T-helper 1 cell treated with Interleukin-12 subunit alpha and Interleukin-12 subunit beta and Interleukin-4 antibody, amounts not matched to agents 30 ng/mL and 1 ng/mL, for 36 hours (primary cell): ENCODE data around the gene ACTA2. TPM values are rescaled to one million over a fixed set of nuclear protein-coding genes. Genes with fewer than 3 reads are reported as not detected.

Source experiments
- intact Hi-C: fragments of 100-400 bp; cut with micrococcal nuclease; formaldehyde crosslinking; loops from one replicate; pipeline ENCODE4 v1.15.1; 2024
- total RNA-seq: library from RNA; stranded (reverse); gene quantifications from 2 replicates; pipeline ENCODE4 v1.2.3, GENCODE V29; 2022

ACTA2 gene
- total RNA-seq, 1 donor from 2014 or later, result 8.8 TPM

DNA sequence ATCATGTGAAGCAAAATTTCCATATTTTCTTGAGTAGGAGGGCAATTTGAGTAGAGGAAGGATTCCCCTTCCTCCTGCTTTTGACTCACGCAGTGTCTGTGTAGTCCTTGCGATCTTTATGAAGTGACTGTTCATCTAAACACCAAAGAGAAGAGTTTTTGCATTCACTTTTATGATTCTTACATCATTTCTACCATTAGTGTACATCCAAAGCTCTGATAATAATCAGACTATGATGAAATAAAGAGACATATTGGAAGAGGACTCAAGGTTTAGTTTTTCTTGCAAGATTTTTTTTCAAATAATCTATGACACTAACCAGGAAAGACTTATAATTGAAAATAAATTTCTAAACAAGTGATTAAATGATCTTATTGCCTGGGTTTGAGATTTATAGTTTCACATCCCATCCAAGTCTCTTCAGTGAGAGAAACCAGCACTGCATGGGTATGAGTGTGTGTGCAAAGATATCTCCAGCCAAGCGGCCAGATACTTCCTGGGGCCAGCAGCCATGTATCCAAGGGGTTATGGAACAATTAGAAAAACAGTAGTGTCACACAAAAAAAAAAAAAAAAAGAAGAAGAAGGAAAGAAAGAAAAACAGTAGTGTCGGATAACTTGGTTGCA is 2.0 kb upstream of the ACTA2 start:
- intact Hi-C loops, result no loop called here

- intact Hi-C loops, result no loop called here
Measured at GRCh38 chr10:88953662-88954061, 1.1 kb upstream of the ACTA2 start.

DNA sequence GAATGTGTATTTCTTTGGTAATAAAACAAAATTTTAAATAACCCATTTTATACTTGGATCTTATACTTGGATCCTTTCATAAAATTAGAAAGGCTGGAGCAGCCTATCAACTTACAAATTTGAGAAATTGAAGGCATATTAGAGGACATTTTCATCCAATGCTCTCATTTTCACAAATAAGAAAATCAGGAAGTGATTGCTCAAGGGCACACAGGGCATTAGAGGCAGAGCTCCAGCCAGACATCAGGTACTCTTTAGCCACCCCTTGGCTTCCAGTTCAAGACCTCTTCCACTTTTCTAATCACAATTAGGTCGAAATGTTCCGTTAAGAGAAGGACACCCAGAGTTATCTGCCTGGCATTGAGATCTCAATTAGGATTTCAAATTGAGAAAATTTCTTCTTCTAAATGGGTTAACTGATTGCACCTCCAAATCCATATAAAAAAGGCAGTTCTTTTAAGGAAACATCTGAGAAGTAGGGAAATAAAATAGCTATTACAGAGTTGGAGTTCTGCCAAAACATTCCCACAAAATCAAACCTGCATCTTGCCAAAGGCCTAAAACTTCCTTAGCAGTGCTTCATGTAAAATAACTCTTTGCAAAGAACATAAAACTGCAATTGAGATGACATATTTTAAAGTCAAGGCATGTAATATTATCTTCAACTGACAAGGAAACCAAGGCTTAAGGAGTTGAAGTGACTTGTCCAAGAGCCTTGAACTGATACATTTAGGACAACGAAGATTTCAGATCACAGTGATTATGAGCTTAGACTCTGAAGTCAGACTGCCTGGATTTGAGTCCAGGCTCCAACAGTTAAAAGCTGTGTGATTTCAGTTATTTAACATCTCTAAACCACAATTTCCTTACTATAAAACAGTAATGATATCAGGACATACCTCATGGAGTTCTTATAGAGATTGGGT is 2.4 kb downstream of the ACTA2 start:
- intact Hi-C loops, result no loop called here

DNA sequence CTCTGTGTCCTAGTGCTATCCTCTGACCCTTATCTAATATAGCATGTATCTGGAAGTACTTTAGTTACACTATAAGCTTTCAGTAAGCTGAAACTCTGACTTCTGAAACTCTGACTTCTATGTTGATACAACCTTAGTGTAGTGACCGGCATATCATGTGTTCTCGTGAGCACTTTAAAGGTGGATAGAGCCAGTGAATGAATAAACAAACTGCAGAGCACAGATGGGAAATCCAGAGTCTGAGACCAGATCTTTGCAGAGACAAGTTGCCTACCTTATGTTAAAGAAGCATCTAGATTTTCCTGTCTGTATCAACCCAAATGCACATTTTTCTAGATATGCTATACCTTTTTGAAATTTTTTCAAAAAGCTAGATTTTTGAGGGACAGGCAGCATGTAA is 3.5 kb downstream of the ACTA2 start:
- intact Hi-C loops, result no loop called here

- intact Hi-C loops, result no loop called here
Measured at GRCh38 chr10:88946965-88947590, 5.5 kb downstream of the ACTA2 start.

DNA sequence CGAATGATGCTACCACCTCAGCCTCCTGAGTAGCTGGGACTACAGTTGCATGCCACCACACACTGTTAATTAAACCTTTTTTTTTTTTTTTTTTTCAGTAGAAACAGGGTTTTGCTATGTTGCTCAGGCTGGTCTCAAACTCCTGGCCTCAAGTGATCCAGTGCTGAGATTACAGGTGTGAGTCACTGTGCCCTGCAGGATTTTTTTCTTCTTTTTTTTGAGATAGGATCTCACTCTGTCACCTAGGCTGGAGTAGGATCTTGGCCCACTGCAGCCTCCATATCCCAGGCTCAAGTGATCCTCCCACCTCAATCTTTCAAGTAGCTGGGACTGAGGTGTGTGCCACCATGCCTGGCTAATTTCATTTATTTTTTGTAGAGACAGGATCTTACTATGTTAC is 6.4 kb downstream of the ACTA2 start:
- intact Hi-C loops, result no loop called here

DNA sequence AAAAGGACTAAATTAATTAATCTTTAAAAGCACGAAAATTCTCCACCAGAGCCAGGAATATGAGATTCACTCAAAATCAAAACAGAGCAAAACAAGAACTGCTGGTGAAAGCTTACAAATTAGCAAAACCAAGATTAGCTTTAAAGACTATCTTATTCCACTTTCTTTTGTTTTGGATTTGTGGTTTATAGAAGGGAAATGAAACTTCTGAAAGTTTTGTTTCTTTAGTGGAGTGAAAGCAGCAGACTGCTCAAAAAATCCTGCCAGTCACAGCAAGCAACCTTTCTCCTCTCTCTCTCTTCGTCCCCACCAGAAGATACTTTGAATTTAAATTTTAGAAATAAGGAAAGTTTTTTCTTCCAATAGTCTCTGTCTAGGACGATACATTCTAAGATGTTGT is 7.8 kb downstream of the ACTA2 start:
- intact Hi-C loops, result no loop called here

DNA sequence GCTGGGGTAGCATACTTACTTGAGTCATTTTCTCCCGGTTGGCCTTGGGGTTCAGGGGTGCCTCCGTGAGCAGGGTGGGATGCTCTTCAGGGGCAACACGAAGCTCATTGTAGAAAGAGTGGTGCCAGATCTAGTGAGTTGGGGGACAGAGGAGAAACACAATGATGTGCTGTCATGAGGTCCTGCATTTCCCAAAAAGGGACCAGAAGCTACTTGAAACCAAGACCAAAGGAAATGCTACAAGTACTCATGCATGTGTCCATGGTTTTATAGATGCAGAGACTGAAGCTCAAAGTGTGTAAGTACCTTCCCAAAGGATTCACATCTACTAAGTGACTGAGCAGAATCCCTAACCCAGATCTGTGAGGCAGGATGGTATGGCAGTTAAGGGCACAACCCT is 8.8 kb downstream of the ACTA2 start:
- intact Hi-C loops, result no loop called here

DNA sequence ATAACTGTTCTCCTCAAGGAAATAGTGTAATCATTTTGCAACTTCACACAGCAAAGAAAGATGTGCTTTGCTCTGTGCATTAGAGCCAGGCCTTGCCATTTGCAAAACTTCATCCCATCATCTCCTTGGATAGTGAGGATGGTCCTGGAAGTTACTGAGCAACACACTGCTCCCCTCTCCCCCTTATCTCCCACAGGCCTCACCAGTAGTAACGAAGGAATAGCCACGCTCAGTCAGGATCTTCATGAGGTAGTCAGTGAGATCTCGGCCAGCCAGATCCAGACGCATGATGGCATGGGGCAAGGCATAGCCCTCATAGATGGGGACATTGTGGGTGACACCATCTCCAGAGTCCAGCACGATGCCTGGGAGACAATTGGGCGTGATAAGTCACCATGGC is 11.5 kb downstream of the ACTA2 start:
- intact Hi-C loops, result no loop called here

DNA sequence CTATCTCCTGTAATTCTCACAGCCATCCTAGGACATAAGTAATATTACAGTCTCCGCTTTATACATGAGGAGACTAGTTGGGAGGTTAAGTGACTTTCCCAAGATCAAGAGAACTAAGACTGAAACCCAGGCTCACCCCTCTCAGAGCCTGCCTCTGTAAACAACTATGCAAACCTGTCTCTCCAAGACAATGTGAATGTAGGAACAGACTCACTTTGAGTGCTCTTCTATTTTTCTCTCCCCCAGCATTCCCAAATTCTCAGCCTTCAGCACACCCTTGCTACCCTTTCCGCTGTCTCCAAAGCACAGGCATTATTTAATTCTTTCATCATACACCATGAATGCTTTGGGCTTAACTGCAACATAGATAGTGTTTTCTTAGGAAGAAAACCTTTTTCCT is 13.6 kb downstream of the ACTA2 start:
- intact Hi-C loops, result no loop called here

DNA sequence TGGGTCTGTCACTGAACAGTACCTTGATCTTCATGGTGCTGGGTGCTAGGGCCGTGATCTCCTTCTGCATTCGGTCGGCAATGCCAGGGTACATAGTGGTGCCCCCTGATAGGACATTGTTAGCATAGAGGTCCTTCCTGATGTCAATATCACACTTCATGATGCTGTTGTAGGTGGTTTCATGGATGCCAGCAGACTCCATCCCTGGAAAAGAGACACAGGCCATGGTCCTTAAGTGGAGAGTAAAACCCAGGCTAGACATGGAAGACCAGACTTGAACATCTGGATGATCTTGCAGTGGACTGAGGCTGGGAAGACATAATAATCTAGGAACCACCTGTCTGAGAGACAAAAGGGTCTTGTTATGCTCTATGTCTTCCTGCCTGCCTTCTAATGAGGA is 14.5 kb downstream of the ACTA2 start:
- intact Hi-C loops, result no loop called here

DNA sequence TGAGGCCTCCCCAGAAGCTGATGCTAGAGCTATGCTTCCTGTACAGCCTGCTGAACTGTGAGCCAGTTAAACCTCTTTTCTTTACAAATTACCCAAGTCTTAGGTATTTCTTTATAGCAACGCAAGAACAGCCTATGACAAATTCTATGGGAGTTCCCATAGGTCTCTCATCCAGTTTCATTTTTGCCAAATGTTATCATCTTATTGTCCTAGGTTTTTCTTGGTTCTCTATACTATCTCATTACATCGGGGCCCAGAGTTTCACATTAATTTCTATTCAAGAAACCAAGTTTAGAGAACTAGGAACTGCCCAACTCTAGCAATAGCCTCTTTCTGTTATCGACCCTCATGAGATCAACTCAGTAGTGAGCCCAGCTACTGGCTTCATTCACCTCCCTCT is 15.9 kb downstream of the ACTA2 start:
- intact Hi-C loops, result no loop called here

DNA sequence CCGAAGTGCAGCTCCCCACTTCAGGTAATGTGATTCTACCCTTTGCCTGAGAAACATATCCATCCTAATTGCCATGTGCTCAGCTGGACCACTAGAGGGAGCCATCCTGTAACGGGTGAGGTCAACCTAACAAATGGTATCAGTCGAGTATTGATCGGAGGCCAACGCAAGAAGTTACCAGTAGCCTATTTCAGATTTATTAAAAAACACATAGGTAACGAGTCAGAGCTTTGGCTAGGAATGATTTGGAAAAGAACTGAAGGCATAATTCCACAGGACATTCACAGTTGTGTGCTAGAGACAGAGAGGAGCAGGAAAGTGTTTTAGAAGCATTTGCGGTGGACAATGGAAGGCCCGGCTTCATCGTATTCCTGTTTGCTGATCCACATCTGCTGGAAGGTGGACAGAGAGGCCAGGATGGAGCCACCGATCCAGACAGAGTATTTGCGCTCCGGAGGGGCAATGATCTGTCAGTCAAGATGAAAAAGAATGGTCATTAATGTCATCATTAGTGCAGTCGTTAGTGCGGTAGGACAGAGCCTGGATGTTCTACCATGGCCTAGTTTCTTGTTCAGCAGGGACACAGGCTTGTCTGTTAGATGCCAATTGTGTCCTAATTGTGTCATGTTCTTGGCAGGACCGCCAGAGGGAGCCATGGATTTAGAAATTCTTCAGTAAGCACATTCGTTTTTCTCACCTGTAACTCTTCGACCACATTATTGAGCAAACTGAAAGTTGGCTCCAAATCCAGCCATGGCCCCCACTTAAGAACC is 17.5 kb downstream of the ACTA2 start:
- intact Hi-C loops, result loop anchor here (1.0 to 2.0 kb wide), 10 partner anchors 52 to 630 kb away; partner anchors contain the start of gene IFIT5

GRCh38 chr10:88933564-88933963 is 19.0 kb downstream of the ACTA2 start:
- intact Hi-C loops, result no loop called here

GRCh38 chr10:88932539-88933256 is 19.9 kb downstream of the ACTA2 start:
- intact Hi-C loops, result loop anchor here (1.0 kb wide), 4 partner anchors 52 to 367 kb away; partner anchors contain the start of gene STAMBPL1

DNA sequence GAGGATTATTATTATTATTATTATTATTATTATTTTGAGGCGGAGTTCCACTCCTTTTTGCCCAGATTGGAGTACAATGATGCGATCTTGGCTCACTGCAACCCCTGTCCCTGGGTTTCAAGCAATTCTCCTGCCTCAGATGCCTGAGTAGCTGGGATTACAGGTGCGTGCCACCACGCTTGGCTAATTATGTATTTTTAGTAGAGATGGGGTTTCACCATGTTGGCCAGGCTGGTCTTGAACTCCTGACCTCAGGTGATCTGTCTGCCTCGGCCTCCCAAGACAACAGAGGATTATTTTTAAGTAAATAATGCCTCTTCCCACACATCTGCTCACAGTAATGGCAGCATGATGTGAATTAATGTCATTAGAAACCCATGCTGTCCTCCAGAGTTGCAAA is 20.5 kb downstream of the ACTA2 start:
- intact Hi-C loops, result loop anchor here (1.0 kb wide), 4 partner anchors 52 to 367 kb away; partner anchors contain the start of gene STAMBPL1

- intact Hi-C loops, result no loop called here
Measured at GRCh38 chr10:88931548-88931947, 21.0 kb downstream of the ACTA2 start.

DNA sequence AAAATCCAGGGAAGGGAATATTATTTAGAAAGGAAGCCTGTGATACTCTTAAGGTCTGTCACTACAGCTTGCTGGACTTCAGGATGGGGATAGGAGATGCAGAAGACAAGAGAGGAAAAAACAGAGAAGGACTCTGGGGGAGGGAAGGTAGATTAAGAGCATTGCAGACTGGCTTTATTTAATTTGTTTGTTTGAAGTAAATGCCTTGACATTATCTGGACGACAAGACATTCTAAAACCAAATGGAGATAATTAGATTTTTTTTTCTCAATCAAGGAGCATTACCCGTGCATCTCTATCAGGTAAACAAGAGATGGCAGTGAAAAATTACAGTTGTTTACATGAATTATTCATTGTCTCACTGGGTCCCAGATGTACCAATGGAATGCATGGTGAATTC is 24.3 kb downstream of the ACTA2 start:
- intact Hi-C loops, result no loop called here

DNA sequence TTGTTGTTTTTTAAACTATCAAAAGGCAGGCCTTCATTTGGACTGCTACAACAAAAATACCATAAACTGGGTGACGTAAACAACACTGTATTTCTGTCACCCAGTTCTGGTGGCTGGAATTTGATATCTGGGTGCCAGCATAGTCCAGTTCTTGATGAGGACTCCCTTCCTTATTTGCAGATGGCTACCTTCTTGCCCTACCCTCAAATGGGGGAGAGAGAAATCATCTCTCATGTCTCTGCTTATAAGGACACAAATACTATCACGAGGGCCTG is 25.2 kb downstream of the ACTA2 start:
- intact Hi-C loops, result no loop called here

- intact Hi-C loops, result no loop called here
Measured at GRCh38 chr10:88926566-88927415, 25.8 kb downstream of the ACTA2 start.
